NCI-H1436 (cell line): ENCODE data around the gene PCCA.
"Not testable (repeated sequence)": the region's sequence is repeated elsewhere in the genome, so short reads cannot be mapped to it uniquely, and the experiment has no call there.

Source experiments
- DNase-seq: peaks from one replicate; lab custom pipeline; 2025; lab: John Stamatoyannopoulos, UW

PCCA gene

DNA sequence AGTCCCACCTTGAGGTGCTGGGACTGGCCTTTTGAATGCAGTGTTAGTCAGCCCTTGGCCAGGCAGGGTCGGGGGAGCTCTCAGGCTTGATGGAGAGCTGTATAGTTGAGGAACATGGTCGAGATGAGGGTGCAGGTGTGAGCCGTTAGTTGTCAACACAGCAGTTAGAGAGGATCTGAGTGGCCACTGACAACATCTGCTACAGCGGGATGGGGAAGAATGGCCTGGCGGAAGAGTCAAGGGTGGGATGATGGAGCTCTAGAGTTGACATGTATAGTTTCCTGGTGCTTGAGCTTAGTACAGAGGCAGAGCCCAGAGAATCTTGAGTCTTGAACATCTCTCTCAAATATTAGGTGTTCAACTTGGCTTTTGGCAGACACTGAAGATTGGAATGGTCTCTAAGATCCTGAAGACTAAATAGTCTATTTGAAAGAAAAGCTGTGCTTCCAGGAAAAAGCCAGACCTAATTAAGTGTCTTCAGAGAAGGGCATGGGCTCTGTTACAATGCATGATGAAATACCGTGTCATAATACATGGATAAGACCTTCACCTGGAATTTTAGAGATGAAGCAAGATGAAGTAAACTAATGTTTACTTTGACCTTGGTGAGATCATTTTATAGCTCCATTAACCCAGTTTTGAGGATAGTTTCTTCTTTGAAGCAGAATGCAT is 9.7 kb downstream of the PCCA start:
- DNase-seq, result no peak

DNA sequence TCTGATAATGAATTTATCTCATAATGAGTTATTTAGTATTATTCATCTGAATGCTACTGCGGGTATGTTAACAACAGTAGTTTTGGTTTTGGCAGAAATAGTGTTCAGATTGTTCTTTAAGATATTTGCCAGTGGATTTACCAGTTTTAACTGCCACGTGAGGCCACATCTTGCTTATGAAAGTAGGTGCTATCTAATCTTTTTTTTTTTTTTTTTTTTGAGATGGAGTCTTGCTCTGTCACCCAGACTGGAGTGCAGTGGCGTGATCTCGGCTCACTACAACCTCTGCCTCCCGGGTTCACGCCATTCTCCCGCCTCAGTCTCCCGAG is 10.2 kb downstream of the PCCA start:
- not testable (repeated sequence) for DNase-seq

DNA sequence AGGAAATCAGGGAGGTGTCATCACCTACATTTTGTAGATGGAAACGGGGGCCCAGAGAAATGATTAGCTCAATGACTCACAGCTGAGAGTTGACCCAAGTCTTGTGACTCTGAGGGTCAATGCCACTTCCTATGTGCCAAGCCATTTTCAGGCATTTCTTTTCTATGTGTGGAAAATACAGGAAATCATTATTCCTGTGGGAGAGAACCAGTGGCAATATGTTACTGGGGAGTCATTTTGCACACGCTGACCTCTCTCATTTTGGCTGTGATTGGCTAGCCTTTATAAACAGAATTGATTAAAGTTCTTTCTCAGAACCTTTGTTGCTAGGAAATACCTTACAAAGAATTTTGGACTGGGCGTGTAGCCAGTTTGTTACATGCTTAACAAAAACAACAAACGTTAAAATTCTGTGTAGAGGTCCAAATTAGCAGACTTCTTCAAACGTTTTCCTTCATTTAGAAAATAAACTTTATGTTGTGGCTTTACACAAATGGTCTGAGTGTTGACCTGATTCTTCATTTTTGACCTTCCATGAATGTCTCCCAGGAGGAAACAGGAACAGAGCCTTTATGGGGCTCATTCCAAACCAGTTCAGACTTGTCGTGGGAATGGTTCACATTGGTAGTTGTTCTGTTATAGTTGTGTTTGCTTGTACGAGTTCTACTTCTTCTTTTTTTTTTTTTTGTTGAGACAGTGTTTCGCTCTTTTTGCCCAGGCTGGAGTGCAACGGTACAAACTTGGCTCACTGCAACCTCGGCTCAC is 11.4 kb downstream of the PCCA start:
- no peak for DNase-seq

DNA sequence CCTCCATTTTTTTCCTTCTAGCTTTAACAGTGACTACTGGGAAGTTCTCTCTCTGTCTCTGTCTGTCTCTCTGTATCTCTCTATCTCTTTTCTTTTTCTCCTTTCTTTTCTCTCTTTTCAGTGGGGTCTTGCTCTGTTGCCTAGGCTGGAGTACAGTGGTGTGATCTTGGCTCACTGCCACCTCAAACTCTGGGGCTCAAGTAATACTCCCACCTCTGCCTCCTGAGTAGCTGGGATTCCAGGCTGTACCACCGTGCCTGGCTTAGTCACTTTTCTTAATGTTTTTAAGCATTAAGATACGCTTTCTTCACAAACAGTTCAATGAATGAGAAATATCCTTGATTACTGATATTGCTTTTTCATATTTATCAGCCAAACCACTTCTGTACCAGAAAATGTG is 13.1 kb downstream of the PCCA start:
- no peak for DNase-seq

DNA sequence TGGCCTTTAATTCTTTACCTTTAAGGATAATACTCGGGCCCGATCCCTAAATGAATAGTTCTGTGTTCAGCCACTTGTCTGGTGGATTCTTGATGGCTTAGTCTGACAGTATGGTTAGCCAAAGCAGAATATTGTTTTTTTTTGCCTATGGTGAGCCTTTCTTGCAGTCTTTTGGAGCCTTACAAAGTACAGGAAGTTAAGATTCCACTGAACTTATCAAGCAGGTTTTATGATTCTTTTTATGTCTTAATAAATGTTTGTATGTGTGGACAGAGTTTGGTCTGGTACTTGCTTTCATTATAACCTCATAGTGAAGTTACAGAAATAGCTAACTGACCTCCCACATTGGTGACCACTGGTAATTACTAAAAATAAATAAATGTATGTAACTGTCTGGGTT is 17.1 kb downstream of the PCCA start:
- DNase-seq, result no peak

DNA sequence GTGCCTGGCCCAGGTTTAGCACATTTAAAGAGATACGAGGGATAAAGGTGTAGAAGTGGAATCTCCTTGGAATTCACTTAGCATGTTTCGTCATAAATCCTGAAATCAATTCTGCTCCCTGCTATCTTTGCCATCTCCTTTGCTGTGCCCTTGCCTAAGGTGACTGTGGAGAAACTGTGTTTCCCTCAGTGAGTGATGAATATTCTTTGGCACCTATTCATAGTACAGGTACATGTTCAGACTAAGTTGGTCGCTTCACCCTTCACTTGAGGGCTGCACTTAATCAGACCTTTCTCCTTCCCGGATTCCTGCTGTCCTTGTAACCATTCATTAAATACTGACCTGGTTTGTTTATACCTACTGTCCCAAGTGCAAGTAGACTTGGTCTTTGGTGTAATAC is 17.8 kb downstream of the PCCA start:
- no peak for DNase-seq

DNA sequence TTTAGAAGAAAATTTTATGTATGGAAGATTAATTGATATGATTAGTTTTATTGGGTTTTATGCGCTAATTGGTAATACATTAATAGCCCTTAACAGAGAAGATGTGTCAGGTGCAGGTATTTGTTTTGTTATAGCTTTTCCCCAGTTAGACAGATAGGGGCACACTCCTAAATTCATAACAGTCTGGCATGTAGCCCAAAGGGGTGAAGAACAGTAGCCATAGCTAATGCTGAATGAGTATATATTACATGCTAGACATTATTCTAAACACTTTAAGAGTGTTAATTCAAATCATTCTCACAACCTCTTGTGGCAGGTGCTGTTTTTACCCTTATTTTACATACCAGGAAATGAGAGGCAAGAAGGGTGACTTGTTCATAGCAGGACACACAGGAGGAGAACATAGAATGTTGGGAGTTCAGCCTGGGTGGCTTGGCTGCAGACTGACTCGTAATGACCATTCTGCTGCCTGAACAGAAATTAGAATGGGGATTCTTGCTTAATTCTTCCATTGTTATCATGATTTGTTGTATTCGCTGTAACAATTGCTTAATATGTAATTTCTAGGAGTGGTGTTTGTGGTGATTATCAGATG is 20.1 kb downstream of the PCCA start:
- DNase-seq, result no peak

DNA sequence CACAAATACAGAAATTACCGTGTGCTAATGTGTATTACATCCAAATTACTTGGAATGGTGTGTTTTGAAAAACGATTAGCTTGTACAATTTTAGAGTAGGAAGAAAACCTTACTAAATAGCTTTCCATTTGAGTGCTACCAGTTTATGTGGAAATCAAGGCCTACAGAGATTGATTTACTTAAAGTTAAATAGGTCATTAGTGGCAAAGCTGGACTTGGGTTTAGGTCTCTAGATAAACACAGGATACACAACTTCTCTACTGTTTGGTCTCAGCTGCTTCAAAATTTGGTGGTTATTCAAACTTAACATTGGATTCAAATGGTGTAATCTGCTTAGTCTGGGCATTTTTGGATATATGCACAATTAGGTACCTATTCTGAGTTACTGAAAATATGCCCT is 21.4 kb downstream of the PCCA start:
- DNase-seq, result no peak

DNA sequence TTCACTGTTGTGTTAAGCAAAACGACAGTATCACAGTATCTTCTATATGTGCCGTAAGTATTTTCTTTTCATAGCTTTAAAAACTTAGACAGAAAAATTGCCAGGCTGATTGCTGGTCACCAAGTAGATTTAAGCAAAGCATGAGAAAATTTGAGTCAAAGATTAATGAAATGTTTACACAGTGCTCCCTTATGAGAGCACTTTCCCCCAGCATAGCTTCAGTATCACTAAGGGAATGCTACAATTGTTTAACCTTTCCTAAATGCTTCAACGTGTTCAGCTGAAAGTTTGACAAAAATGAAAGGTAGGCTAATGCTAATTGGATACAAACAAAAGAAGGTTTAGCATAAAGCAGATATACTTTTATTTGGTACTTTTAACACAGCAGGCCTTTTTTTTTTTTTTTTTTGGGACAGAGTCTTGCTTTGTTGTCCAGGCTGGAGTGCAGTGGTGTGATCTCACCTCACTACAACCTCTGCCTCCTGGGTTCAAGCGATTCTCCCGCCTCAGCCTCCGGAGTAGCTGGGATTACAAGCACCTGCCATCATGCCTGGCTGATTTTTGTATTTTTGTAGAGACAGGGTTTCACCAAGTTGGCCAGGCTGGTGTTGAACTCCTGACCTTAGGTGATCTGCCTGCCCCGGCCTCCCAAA is 23.4 kb downstream of the PCCA start:
- no peak for DNase-seq

DNA sequence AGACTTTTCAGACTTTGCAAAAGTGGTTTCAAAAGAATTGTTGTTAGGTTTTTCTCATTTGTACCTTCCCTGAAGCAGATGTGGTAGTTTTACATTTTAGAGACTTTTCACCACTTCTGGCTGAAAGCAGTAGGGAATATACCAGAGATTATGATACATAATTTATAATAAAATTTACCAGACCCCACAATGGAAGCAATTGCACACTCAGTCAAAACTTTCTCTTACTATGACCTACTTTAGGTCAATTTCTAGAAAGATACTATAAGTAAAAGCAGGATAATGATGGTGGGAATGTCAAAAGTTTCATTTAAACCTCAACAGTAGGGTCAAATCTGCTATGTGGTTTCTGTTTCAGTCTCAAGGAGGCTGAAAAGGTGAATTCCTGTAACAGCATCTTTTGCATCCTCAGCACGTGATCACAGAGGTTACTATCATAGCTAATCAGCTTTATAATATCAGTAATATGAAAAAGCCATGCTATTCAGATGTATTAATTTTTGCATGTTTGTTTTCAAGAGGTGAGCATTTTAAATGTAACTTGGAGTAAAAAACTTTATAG is 26.9 kb downstream of the PCCA start:
- DNase-seq, result no peak

DNA sequence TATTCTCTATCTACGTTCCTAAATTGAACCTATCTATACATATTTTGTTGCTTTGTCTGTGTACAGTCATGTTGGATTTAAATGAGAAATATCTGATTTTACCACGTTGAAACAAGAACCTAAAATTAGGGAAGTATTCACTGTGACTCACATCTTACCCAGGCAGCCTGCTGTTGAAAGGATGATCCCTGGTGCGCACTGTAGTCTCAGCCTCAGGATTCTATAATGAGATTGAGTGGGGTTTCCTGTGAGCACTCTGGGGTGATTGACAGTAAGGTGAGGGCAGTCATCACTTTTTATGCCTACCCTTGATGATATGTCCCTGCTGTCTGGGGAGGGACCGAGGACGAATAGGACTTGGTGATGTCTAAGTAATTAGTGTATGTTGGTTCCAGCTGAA is 35.4 kb downstream of the PCCA start:
- DNase-seq, result no peak

DNA sequence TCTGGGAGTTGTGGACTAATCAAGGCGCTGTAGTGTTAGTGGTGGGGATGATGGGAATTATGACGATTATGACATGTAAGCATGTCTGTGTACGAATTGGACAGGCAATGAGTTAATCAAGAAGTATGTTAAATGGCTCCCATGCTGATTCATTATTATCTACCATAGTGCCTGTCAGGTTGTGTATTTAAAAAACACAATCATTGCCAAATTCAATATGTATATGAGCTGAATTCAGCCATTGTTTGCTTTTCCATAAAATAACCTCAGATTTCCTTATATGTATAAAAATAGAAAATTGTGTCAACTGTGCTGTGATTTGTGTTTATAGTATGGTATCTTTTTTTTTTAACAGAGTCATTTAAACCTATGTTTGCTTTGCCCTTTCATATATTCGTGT is 37.1 kb downstream of the PCCA start:
- no peak for DNase-seq

DNA sequence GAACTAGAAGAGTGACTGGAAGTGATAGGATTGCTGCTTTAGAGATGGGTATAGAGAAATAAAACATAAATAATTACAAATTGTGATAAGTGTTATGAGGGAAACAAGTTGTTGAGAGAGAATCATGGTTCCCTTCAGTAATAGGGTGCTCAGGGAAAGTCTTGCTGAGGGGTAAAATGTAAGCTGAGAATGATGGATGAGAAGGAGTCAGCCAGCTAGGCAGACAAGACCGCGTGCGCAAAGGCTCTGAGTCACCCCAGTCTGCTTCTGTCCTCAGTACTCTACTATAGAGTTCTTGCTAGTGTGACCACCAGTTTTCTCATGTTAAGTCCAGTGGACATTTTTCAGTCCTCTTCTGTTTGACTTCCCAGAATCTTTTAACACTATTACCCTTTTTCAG is 39.5 kb downstream of the PCCA start:
- no peak for DNase-seq

DNA sequence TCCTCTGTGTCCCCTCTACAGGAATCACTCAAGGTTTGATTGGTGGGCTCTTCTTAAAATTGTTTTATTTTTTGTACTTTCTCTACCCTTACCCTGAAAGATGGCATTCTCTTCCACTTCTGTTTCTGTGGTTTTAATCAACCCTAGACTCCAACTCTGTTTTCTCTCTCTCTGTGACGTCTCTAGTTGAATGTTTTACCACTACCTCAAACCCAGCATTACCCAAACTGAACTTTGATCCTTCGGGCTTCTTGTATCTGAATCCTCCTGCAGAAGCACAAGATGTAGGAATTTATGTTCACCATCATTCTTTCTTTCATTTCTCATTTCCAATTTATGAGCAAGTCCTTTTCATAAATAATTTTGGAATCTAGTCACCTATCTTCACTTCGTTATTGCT is 39.9 kb downstream of the PCCA start:
- DNase-seq, result no peak

DNA sequence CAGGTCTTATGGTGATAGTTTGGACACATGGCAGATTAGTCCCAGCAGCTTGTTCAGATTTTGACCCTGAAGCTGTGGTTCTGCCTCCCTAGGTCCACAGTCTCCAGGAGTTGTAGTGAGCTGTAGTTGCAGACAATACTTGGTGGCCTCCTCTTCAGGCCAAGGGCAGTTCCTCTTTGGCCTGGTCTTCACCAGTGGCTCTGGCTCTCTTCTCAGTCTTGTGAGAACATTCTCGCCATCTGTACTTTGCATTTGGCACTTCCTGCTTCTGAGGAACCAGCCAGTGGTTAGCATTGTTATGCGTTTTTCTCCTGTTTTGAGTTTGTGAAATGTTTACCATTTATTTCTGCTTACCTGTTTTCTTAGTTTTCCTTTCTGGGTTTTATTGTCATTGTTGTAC is 40.7 kb downstream of the PCCA start:
- DNase-seq, result no peak

DNA sequence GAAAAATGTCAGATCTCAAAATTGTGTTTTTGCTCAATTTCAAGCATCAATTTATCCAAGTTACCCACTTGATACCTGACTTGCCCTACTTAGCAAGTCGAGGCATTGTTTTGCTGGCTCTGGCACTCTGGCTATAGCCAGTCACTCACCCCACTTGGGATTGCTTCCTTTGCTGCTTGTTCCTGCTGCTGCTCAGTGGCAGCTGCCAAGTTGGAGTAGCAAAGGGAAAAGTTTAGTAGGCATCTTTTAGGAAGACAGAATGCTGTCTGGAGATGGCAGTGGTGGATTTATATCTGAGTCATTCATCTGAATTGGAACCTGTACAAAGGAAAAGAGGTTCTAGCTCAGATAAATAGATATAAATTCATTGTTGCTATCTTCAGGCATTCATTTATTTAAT is 41.2 kb downstream of the PCCA start:
- DNase-seq, result no peak

DNA sequence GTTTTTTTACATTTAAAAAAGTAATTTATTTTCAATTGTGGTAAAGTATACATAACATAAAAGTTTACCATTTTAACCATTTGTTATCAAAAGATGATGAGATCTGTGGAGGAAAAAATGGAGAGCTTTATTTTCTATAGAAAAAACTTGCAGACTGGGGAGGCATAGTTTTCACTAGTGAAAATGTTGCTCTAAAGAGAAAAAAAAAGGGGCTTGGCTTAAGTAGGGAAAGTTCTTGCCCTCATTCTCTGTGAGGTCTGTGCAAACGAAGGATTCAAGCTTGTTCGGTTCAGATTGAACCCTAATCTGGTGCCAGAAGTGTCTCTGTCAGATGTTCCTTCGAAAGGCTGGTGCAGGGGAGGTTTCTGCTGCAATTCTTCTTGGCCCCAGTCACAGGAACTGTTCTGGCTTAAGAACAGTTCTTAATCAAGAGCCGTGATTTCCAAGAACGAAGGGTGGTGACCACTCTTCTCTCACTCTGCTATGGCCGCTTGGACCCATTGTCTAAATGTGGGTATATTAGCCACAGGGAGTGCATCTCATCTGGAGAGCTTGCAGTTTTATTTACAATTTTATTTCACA is 42.1 kb downstream of the PCCA start:
- no peak for DNase-seq

DNA sequence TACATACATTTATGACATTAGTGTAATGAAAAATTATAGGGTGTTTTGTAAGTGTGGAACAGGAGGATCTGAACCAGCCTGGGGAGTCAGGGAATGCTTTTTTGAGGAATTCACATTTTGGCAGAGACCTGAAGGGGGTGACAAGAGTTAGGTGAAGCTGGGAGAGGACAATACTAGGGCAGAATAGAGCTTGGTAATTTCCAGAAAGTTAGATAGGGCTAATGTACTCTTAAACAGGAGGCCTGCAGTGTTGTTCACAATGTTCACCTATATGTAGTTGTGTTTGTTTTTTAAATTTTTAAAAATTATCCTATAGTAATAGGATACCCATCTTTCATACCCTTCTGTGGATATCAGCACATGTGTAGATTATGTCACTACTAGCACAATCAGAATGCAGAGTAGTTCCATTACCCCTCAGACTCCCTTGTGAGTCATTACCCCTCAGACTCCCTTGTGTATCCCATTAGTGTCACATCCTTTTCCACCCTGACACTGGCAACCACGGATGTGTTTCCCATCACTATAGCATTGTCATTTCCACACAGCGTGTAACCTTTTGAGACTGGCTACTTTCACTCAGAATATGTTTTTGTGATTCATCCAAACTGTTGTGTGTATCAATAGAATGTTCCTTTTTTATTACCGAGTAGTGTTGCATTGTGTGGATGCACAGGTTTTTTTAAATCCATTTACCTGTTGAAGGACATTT is 43.1 kb downstream of the PCCA start:
- no peak for DNase-seq

DNA sequence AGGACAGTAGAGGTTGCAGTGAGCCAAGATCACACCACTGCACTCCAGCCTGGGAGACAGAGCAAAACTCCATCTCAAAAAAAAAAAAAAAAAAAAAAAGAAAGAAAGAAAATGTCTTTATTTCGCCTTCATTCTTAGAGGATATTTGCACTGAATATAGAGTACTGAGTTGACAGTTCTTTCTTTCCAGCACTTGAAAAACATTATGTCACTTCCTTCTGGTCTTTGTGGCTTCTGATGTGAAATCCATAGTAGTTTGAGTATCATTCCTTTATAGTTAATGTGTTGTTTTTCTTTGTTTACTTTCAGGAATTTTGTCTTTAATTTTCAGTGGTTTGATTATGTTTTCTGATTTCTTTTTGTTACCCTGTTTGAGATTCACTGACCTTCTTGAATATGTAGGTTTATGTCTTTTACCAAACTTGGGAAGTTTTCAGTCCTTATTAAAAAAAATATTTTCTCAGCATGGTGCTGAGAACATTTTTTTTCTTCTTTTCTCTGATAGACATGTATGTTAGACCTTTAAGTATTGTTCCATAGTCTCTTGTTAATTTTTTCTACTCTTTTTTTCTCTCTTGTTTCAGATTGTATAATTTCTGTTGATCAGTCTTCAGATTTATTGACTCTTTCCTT is 50.1 kb downstream of the PCCA start:
- no peak for DNase-seq

DNA sequence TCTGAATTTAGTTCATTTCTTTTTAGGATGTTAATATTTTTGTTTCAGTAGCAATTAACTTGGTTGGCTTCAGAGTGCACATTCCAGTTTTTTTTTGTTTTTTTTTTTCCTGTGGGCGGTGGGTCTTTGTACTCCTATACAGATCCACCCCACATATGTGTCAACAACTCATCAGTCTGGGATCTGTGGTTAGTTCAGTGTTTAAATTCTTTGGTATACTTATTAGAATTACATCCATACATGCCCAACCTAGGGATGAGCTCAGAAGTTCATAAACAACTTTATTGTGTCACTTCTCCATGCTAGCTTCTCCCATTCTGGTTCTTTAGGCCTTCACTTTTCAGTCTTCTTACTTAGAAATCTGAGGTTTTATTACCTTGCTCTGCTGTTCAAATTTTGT is 50.9 kb downstream of the PCCA start:
- no peak for DNase-seq

DNA sequence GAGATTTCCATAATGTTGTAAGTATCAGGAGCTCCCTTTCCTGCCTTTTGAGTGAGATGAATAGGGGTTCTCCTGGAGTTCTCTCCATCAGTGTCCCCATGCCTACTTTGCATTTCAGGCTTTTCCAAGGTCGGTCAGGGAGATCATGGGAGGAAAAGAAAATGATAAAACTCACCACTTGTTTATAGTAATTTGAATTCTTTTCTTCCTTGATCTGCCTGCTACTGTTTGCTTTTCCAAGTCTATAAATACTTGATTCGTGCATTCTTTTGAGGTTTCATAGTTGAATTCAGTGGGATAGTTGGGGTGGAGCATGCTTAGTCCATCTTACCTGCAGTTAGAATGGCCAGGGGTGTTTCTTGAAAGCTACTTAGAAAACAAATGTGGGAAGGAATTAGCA is 51.5 kb downstream of the PCCA start:
- no peak for DNase-seq
